D341Med (cell line): ENCODE measurements around the gene FGFR2.

Experiments
- DNase-seq: peaks from one replicate; pipeline ENCODE4 v3.0.0; 2012; ENCODE audit warnings: low spot score

The FGFR2 gene

DNA sequence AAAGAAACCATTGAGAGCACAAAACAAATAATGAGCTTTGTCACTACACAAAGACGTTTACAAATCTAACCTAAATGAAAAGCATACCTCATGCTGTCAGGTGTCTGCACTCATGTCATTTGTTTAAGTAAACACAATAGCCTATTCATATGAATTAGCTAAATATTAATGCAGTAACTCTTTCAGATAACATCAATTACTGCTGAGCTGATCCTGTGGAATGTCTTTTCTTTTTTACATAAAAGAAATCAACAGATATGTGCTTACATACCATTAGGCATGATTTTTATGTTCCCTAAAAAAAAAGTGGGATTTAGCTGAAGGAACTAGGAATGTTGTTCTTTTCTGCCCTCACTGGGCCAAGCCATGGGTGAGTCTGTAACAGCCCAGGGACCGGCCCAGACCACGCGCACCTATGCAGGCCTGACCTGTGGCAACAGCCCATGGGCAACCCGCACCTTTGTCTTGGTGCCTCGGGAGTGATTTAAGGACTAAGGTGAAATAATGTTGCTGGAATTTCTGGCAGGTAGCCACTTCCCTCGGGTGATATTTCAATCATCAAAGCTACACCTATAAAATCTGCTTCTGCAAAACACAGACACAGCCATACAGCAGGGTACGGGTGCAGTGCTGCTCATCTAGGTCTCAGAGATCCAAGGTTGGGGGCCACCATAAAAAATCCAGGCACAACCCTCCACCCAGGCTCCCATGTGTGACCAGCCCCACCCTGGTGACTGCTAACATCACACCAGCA lies 44.6 kb downstream of the FGFR2 start:
- peak; percentile 33 for DNase-seq

DNA sequence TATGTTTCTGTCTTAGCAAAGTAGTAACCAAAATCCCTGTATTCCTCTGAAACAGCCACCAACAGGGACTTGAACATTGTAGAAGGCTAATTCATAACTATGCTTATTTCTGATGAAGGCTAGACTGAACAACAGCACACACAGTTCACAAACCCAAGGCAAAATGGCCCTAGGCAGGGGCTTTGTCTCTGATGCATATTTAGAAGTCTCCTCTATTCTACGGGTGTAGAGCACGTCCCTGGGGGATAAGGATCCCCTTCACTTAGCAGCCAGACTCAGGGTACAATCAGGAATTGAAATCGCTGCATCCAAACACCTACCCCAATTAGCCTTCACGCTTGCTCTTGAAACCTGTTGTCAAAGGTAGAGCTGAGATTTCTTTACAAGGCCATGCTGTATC lies 45.5 kb downstream of the FGFR2 start:
- no peak for DNase-seq

DNA sequence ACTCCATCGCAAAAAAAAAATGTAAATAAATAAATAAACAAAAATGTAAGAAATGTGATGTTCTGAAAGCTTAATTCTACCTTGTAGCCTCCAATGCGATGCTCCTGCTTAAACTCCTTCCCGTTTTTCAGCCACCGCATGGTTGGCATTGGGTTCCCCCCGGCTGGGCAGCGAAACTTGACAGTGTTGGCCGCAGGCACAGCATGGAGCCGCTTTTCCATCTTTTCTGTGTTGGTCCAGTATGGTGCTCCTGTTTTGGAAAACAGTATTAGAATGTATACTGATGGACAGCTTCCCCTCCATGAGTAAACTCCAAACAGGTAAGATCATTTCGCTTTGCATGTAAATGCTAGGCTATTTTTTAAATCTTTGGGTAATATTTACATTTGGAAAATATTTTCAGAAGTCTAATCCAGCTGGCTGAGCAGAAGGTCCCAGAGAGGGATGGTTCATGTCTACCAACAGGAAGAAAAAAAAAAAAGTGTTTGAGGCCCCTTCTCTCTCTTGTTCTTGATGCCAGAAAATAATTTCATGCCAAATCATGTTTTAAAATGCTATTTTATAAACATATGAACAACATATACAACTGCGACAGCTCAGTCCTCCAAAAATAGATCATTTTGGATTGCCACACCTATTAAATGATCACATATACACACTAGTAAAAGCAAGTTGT lies 46.9 kb downstream of the FGFR2 start:
- no peak for DNase-seq

DNA sequence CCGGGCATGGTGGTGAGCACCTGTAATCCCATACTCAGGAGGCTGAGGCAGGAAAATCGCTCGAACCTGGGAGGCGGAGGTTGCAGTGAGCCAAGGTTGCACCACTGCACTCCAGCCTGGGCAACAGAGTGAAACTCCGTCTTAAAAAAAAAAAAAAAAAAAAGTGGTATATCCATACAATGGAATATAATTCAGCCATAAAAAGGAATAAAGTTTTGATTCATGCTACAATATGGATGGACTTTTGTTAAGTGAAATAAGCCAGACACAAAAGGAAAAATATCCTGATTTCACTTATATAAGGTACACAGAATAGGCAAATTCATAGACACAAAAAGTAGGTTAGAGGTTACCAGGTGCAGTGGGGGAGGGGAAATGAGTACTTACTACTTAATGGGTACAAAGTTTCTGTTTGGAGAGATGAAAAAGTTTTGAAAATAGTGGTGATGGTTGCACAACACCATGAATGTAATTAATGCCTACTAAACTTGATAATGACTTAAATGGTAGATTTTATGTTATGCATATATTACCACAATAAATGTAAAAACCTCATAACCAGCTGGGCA lies 53.9 kb downstream of the FGFR2 start:
- DNase-seq, result no peak

DNA sequence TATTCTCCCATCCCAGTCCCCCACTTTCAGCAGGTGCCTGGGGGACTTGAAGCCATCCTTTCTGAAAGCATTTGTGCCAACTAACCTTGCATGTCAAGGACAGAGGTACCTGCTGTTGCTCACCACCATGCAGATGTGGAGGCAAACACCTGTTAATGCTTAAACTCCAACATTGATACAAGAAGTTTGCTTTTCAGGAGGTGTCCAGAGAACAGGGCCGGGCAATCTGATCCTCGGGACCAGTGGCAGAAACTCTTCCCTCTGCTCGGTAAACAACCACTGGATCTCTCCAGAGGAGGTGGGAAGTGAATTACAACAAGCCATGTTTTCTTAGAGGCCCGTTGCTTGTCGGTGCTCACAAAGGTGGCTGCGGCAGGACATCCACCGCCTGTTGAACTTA lies 54.7 kb downstream of the FGFR2 start:
- DNase-seq, result no peak

DNA sequence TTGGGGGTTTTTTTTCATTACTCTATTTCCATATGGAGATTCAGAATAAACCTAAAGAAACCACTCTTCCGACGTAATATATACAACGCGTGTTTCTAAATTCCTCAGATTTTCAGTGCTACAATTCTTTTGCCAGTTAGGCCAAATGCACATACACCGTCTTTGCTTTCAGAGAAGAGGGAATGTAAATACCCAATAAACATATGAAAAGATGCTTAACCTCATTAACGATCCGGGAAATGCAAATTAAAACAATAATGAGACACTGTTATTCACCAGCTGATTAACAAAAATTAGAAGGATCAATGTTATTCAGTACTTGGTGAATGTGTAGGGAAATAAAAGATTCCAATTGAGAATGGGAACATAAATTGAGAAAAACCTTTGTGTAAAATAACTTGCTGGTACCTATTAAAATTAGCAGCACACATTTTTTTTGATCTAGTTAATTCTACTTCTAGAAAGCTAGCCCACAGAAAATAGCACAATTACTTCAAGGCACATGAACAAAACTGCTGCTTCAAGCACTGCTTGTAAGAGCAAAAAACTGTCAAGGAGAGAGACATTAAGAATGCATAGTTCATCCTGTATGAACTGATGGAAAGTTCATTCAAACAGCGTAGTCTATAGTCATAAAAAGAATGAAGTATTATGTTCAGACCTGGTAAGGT lies 56.7 kb downstream of the FGFR2 start:
- DNase-seq, result no peak

DNA sequence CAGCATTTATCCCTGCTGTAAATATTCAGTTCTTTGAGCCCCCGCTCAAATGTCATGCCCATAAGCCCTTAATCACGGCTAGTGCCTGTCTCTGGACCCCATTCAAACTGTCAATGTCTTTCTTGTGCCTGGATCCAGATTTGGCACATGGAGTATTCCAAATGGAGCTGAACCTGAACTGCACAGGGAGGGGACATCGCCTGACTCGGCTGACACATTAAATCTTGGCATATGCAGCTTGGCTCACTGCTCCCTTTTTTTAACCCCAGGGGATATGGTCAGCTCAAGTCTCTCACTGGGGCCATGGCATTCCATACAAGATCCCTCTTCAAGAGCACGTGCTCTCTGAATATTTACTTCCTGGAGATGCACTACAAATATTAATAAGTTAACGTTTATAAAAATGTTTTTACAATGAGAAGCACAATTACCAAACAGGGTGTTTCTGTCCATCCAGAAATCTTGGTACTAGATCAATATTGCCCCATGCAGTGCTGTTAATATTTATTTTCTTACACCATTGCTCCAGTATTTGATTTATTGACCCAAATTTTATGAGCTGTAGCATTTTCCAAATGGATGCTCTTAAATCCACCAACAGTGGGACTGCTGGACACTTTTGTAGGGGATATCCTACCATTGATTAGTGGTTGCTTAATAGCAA lies 57.4 kb downstream of the FGFR2 start:
- peak; percentile 35 for DNase-seq

DNA sequence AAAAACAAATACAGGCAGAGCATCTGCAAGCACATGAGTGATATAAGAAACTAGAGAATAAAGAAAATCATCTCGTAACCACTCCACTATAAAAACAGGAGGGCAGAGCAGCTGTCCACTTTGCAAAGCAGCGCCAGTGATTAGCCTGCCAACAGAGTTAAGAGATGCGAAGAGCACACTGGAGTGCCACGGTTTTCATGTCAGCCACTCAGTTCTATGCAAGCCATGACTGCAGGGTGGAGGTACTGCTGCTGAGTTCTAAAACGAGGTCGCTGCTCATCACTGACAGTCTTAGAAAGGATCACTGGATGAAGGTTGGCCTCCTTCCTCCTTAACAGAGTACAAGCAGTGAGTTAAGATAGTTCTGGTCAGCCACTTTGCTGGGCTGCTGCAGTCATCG lies 58.5 kb downstream of the FGFR2 start:
- no peak for DNase-seq

DNA sequence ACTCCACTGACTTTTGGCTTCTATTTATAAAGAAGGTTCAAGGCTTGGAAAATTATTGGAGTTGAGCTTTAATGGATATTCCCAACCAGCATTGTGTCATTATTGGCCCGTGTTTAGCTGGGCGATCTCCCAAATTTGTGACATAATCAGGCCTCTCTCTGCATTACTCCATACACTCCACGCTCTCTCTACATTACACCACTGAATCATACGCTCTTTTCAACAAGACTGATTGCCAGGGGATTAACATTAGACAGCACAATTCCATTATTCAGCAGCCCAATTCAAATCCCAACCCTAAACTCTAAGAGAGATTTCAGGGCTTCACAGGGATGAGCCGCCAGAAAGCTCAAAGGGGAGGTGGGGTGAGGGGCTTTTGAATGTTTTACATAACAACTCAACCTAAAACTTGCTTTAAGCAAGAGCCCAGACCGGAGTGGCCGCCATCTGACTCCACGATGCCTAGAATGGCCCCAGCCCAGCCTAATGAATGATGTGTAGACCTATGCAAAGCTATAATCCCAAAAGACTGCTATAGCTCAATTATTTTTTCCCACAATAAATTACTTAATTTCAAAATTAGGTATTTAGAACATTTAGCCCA lies 61.8 kb downstream of the FGFR2 start:
- DNase-seq, result no peak

DNA sequence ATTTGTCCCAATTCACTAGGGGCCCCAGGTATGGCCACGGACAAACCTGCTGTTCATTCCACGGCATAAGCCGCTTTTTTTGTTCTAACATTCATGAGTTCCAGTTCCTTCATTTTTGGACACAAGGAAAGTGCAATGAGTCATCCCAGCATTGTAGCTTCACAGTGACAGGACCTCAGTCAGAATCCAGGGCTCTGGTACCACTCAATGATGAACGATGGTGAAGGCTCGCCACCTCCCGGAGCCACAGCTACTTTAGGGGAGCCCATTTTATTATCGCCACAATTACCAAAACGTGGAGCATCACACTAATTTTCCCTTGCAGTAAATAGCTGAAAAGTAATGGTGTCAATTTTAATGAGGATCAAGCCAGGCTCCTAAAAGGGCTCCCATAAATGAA lies 62.9 kb downstream of the FGFR2 start:
- DNase-seq, result no peak

DNA sequence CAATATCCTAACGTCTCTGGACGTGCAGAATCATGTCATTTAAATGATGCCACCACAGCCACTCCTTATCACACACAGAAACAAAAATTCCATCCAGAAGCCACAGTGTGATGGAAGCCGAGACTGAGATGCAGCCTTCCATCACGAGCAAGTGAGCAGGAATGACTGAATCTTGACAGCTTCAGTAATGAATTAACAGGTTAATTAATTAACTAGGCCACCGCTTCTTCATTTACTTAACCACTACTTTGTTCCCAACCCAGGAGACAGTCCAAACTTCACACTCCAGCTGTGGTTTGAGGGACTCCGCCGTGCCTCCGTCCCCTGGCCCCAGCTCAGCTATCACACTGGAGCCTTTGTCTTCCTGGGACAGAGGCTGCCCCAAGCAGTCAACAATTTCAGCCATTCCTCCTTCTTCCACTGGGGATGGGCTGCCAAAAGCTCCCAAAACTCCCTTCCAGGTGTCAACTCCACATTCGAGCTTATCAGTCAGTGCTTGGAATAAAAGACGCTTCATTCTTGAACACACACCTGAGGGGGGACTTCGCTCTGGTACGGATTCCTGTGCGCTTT lies 65.9 kb downstream of the FGFR2 start:
- no peak for DNase-seq

DNA sequence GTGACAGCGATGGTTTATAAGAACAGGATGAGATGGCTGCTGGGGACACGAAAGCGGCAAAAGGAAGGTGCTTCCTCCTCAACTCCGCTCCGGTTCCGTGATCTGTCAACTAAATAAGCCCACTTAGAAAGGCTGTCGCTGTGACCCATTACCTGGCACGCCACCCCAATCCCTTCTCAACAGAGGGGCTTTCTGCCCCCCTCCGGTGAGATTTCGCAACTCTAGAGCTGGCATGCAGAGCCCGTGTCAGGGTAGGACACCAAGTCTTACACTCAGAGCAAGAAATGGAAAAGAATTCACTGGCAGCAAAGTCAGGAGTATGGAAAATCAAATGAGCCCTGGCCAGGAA lies 66.4 kb downstream of the FGFR2 start:
- no peak for DNase-seq

DNA sequence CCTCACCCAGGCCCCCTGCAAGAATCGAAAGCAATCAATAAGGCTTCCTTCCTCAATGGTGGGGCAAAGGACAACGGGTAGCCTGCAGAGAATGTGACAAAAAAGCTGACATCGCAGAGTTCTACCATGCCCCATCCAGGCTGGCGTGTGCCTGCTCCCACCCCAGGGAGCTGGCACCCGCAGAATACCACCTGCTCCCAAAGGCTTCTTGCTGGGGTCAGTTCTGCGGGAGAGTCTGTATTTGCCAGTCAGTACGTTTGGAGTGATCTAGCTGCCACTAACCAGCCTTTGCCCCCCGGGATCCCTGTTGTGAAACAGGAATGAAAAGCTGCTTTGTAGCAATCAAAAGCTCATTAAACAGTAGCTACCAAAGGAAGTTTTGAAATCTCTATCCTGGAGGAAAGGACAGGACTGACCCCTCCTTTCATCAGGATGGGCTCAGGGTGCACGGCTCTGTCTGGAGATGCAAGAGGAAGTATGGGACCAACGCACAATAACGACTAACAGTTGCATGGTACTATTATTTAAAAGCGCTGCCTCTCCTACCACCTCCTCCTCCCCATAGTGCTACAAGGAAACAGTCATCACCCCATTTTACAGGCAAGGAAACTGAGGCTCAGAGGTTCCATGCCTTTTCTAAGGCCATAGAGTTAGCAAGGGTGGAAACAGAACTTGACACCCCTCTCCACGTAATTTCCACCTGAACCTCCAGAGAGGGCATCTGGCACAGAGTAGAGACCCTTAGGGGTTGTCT lies 67.0 kb downstream of the FGFR2 start:
- DNase-seq, result no peak

DNA sequence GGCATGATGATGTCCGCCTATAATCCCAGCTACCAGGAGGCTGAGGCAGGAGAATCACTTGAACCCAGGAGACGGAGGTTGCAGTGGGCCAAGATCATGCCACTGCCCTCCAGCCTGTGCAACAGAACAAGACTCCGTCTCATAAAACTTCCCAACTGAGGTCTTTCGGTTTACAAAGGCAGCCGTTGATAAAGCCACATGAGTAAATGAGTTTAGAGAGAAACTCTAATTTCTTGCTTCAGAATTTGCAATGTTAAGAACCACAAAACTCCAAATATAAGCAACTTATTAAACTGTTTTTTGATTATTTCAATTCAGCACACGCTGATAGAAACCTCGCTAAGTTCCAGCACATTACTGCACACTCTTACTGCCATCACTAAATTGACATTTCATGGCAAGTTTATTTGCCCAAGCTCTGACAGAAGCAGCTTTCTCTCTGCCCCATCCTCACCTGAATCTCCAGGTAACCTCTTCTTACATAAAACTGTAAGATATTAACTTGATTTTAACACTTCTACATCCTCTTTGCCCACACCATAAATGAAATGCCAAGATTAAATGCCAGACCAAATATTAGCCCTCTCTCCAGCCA lies 67.7 kb downstream of the FGFR2 start:
- DNase-seq, result no peak

DNA sequence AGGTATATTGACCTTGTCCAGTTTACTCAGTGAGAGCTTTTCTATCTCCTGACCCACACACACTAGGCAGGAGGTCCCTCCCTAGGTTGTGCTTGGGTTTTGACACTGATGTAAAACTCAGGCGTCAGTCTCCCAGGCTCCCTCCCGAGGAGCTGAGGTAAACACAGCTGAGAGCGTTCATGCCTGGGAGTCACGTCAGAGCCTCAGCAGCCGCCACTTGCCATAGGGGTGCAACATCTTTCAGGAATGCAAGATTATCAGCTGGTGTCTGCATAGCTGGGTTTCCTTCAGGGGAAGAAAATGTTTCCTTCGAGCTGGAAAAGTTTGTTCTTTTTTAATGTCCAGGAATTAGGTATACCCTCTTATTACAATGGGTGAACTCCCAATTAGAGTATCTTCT lies 70.6 kb downstream of the FGFR2 start:
- DNase-seq, result no peak

DNA sequence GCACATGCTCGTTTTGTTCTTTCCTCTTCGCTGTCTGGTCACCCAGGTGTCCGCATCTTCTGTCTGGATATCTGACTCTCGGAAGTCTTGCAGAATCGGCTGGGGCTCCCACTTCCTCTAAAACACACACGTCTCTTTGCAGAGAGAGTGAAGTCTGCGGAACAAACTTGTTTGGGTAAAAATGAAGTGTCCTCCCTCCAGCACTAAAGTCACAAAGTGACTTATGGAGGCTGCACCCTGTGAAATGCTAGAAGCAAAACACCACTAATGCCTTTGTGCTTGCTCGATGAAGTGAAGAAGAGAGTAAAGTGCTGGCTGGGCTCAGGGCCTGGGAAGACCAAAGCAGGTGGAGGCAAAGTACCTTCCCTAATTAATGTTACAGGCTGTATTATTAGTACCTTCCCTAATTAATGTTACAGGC lies 71.4 kb downstream of the FGFR2 start:
- no peak for DNase-seq

DNA sequence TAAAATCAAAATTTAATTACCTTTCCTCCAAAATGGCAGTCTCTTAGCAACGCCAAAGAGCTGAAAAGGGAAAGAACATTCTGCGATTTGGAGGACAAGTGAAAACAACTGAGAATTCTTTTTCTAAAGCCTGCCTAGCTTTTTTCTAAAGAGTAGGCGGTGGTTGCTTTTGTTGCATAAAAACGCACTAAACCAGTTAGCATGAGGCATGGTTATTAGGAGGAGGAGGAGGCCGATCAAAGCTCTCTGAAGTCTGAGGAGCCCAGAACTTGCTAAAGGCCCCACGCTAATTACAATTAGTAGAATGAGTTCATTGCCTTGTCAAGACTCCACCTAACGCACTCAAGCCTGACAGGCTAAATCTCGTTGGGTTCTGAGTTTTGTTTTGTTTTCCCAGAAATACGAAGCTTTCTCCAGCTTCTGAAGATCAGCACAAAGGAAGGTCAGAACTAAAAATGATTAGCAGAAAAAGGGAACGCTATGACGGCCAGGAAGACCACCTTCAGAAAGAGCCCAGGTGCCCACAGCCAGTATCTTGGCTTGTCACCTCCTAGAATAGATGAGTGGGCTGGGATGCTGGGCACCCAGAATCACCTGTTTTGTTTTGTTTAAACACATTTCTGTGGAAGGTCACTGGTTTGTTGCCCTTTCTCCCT lies 72.0 kb downstream of the FGFR2 start:
- DNase-seq, result no peak

DNA sequence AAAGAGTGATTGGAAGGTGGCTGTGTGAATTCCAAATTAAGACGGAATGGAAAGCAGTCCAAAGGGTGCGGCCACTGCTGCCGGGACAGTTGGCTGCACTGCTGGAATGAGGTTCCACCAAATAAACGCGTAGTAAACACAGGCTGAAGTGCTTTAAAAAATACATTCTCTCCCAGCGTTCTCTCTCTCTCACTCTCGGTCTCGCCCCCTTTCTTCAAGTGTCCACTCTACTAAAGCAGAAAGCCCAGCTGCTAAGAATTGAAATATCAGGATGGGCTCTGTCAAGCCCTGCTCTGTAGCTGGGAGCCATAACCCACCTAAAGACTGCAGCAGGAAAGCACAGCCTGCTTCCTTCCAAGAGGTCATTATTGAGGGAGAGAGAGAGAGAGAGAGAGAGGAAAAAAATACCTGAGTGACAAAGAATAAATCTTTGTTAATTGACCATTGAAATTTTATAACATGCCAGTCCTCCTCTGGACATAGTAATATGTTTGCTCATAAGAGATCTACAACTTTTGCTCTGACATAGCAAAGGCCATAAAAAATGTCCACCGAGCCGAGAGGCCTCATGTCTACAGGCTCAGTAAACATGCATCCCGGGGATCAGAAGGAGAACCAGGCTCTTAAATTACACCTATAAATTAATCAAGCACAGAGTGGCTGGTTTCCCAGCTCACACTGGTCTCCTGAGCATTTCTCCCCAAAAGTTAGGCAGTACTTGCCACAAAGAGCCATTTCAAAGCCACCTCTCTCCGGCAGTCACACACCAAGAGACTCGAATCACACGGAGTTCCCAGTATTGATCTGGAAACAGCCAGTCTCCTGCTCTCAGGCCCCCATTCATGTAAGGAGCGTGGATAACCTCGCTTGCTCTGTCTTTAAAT lies 72.8 kb downstream of the FGFR2 start:
- no peak for DNase-seq
